ENCODE results near the gene C2CD3.

Gene C2CD3

GRCh38 chr11:73982595-73982989 is 188.2 kb downstream of the C2CD3 start, which contains the start of gene UCP2:
TSS of gene UCP2 (minus strand) at chr11:73982843. CDS start at chr11:73978378, 4,465 bp downstream.
- peak; percentile 51 for DNase-seq (ENCODE audit: low read depth)

GRCh38 chr11:73981051-73981805 is 189.6 kb downstream of the C2CD3 start:
- DNase-seq (ENCODE audit: low read depth) = no peak

GRCh38 chr11:73980001-73980961 is 190.5 kb downstream of the C2CD3 start:
- no peak for DNase-seq (ENCODE audit: low read depth)

GRCh38 chr11:73978576-73979086 is 192.2 kb downstream of the C2CD3 start:
- no peak for DNase-seq (ENCODE audit: low read depth)

GRCh38 chr11:73977856-73978519 is 192.8 kb downstream of the C2CD3 start:
- no peak for DNase-seq (ENCODE audit: low read depth)

- no peak for DNase-seq (ENCODE audit: low read depth)
These were observed 194.2 kb downstream of the C2CD3 start for GRCh38 chr11:73976451-73977151.

GRCh38 chr11:73975479-73975757 is 195.4 kb downstream of the C2CD3 start:
- DNase-seq (ENCODE audit: low read depth) = no peak

GRCh38 chr11:73974604-73975478 is 196.0 kb downstream of the C2CD3 start:
- DNase-seq (ENCODE audit: low read depth) = no peak

- DNase-seq (ENCODE audit: low read depth) = no peak
These were observed 198.0 kb downstream of the C2CD3 start for GRCh38 chr11:73972620-73973449.

GRCh38 chr11:73972187-73972586 is 198.6 kb downstream of the C2CD3 start:
- DNase-seq (ENCODE audit: low read depth) = no peak

GRCh38 chr11:73971175-73971719 is 199.6 kb downstream of the C2CD3 start:
- DNase-seq (ENCODE audit: low read depth) = no peak

- no peak for DNase-seq (ENCODE audit: low read depth)
These were observed 200.6 kb downstream of the C2CD3 start for GRCh38 chr11:73969991-73970800.

- DNase-seq (ENCODE audit: low read depth) = no peak
These were observed 201.7 kb downstream of the C2CD3 start for GRCh38 chr11:73969091-73969490.

GRCh38 chr11:73968356-73968966 is 202.3 kb downstream of the C2CD3 start:
- no peak for DNase-seq (ENCODE audit: low read depth)

- no peak for DNase-seq (ENCODE audit: low read depth)
These were observed 205.1 kb downstream of the C2CD3 start for GRCh38 chr11:73965764-73966121.

- no peak for DNase-seq (ENCODE audit: low read depth)
These were observed 205.6 kb downstream of the C2CD3 start for GRCh38 chr11:73965076-73965763.

- no peak for DNase-seq (ENCODE audit: low read depth)
These were observed 206.9 kb downstream of the C2CD3 start for GRCh38 chr11:73963861-73964260.

Data from fibroblast of gingiva (primary cell).